HUDEP-2 (cell line): Measurements from ENCODE around the gene SORD.
A peak's percentile ranks its signal among the peaks of the same experiment; 100 is the strongest.
"Not testable (repeated sequence)": the region's sequence is repeated elsewhere in the genome, so short reads cannot be mapped to it uniquely, and the experiment has no call there.

Experiments used
- DNase-seq, 76 experiments: peaks; one replicate each; lab custom pipeline; 2025; ENCODE audit not compliant: unreplicated experiment in 76 of 76; lab: John Stamatoyannopoulos, UW

SORD gene

DNA sequence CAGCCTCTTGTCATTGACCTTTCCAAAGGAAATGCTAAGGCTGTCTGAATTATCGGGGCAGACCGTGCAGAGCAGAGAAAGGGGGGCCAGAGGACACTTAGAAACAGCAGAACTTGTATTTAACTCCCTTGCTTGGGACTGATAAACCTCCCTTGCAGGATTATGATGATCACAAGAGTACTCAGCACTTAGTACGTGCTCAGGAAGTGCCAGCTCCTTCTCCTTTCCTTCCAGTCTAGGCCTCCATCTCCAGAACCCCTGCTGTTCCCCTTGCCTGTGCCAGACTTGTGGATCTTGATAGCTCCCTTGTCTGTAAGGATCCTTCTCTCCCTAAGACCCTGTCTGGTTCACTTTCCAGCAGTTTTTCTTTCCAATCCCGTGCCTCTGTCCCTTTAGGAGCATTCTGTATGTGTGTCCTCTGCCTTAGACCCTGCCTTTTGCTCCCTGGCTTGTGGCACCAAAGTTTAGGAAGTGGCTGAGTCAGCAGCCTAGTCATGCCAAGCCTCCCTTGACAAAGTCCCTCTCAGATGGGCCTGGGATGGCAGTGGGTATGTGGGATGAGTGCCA lies 747 bp downstream of the SORD start:
- DNase-seq, result no peak

DNA sequence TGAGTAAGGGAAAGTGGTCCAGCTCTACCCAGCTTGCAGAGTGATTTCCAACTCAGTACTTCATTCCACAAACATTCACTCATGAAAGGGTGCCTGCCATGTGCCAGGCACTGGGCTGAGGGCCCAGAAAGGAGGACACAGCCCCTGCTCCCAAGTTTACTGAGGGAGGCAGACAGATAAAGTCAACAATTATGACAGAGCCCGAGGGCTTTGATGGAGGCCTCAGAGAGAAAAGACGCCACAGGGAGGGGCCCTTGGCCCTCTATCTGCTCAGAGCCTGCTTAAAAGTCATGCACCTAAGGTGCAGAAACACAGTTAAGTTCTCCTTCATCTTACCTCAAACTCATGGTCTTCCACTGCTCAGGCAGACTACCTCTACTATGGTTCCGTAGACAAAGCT lies 1.7 kb downstream of the SORD start:
- peak in 3 of 76 experiments; percentile 12 to 16 (median 14) for DNase-seq

DNA sequence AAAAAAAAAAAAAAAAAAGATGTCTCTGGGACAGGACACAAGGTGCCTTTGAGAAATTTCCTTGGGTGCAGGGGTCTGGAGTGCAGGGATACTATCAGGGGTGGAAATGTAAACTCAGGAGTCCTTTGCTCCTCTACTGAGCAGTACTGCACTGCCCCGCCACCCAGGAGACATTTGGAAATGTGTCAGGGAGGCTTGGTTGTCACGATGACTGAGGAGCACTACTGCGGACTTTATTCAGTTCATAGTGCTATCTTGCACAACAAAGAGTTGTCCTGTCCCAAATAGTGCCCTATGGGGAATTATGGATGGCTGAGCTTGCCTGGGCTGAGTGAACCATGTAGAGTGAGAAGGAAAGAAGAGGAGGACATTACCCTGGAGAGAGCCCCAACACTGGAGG lies 2.6 kb downstream of the SORD start:
- DNase-seq, result not testable (repeated sequence)

- DNase-seq, result no peak
These were observed 3.7 kb downstream of the SORD start for GRCh38 chr15:45026651-45027190.

DNA sequence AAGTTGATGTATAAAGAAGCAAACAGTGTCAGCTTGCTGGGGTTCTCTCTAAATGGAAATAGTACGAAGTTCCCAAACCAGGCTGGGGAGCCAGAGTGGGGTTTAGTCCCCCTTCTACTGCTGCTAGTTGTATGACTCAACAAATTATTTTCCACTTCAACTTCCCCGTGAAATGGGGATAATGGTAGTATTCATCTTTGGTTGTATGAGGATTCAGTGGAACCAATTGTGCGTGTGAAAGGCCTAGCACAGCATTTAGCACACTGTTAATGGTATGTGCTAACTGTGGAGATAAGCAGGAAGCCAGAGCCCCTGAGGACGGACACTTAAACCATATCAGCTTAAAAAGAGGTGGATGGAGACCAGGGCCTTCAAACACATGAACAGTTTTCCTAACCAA lies 4.2 kb downstream of the SORD start:
- DNase-seq, result peak in 3 of 76 experiments; percentile 12 to 40 (median 18)

DNA sequence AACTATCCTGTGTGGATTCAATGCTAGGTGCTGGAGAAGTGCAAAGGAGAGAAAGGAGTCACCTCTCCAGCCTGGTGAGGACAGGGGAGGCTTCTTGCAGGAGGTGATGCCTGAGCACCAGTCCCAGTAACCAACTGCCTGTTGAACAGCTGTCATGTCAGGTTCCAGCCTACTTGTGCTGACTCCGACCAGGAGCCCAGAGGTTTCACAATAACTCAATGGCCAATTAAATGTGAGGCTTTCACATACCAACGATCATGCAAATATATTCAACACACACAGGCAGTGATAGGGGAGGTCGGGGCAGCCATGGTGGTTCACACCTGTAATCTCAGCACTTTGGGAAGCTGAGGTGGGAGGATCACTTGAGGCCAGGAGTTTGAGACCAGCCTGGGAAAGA lies 7.7 kb downstream of the SORD start:
- DNase-seq, result peak in 1 of 76 experiments; percentile 8

GRCh38 chr15:45031522-45032028 lies 8.6 kb downstream of the SORD start:
- not testable (repeated sequence) for DNase-seq

DNA sequence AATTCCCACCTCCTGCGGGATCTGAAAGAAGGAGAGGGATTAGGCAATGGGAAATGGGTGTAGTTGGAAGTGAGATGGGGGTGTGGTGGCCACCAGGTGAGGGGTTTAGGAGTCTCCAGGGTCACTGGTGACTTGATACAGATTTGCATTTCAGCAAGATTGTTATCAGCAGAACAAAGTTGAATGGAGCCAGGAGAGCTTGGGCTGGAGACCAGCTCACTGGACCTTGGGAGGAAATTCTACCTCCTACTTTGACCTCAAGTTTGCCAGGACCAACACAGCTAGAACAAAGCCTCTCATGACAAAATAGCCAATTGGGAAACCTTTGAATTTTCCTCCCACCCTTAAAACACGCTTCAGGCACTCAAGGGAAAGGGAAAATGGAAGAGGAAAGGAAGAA lies 9.5 kb downstream of the SORD start:
- not testable (repeated sequence) for DNase-seq

GRCh38 chr15:45034087-45034486 lies 11.1 kb downstream of the SORD start:
- not testable (repeated sequence) for DNase-seq

DNA sequence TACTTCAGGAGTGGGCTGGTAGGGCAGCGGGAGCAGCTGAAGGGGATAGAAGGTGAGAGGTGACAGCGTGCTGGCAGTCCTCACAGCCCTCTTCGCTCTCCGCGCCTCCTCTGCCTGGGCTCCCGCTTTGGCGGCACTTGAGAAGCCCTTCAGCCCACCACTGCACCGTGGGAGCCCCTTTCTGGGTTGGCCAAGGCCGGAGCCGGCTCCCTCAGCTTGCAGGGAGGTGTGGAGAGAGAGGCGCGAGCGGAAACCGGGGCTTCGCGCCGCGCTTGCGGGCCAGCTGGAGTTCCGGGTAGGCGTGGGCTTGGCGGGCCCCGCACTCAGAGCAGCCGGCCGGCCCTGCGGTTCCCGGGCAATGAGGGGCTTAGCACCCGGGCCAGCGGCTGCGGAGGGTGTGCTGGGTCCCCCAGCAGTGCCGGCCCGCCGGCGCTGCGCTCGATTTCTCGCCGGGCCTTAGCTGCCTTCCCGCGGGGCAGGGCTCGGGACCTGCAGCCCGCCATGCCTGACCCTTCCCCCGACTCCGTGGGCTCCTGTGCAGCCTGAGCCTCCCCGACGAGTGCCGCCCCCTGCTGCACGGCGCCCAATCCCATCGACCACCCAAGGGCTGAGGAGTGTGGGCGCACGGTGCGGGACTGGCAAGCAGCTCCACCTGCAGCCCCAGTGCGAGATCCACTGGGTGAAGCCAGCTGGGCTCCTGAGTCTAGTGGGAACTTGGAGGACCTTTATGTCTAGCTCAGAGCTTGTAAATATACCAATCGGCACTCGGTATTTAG lies 11.8 kb downstream of the SORD start:
- DNase-seq, result not testable (repeated sequence)

DNA sequence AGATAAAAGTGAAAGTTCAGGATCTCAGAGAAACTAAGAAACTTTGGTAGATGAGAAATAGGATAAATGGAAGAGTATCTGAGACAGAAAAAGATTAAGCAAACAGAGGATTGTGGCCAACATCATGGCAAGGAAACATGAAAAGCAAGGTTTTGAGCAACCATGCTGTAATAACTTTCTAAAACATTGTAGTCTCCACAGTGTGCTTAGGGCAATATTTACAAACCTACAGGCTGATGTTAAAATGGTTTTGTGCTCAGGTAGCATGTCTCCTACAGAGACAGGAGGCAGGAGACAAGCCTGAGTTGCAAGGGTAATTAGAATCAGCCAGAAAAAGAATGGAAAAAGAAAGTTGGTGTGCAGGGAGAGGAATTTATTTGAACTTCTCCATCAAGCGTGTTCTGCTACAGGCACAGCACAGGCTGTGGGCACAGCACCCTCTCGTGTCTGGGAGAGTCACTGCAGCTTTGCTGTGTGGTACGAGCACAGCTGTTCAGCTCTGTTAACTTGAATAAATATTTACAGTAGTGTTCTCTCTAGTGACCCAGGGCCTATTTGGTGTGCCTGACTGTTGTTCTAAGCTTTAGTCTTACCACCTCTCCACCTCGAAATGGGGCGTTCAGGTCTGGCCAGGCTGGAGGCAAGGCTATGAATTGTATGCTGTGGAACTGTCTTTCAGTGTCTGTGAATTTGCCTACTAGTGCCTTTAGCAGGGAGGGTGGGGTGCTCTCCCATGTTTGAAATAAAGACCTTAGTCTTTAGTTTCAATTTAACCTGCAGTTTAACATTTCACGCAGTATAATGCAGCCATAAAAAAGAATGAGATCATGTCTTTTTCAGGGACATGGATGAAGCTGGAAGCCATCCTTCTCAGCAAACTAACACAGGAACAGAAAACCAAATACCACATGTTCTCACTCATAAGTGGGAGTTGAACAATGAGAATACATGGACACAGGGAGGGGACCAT lies 14.1 kb downstream of the SORD start:
- peak in 59 of 76 experiments; percentile 5 to 76 (median 48) for DNase-seq

DNA sequence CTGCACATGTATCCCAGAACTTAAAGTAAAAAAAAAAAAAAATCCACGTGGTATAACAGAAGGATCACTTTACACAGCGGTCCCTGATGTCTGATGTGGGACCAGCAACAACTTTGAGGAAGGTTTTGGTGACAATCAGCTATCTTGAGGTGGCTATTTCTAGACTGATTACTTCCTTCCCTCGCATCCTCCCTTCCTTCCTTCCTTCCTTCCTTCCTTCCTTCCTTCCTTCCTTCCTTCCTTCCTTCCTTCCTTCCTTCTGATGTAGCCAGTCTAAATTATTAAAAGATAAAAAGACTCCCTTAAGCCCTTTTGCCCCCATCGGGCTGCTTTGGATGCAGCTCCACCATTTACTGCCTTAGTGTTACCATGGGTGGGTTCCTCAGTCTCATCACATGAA lies 14.9 kb downstream of the SORD start:
- DNase-seq, result no peak

DNA sequence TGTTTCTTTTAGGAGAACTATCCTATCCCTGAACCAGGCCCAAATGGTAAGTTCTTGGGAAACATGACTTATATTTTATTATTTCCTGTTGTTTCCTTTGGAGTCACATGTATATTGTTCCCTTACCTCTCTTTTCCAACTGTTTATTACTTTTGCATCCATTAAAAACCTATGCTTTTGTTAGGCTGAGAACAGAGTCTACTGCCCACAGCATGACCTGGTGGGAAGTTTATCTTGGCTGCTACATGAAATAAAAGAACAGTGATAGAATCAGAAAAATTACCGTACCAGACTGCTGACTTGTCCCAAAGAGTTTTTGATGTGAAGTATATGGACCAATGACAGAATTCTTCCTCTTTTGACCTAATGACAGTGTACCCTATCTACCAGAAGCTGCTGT lies 17.4 kb downstream of the SORD start:
- not testable (repeated sequence) for DNase-seq

DNA sequence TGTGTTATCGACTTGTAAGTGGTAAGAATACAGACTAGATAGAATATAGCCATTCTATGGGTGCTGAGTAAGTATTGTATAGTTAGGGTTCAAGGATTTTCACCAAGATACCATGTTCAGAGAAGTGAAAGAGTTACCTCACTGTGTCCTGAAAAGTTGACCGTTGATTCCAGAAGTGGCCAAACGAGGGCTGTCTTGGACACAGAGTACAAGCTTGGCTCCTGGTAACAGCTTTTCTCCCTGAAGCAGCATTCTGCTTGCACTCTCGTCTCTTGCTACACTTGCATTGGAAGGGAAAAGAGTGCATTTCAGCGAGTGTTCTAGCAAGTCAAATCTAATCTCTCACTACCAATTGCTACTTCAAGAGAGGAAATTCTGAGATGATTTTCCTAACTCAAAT lies 18.5 kb downstream of the SORD start:
- DNase-seq, result not testable (repeated sequence)

GRCh38 chr15:45042859-45043258 lies 19.9 kb downstream of the SORD start:
- not testable (repeated sequence) for DNase-seq

DNA sequence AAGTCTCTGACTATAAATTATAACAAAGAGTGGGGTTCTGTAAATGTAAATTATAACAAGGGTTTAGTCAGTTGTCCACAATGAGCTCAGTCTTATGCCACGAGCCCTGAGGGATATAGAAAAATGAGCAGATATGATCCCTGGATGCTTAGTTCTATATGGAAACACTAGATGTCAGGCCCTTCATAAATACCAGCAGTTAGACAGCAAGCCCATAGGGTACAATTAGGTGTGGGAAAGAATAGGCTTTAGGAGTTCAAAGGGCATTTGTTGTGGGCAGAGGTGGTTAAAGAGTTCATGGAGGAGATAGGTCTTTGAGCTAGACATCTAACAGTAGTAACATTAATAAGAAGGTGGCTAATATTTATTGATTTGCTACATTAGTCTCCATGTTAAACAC lies 21.3 kb downstream of the SORD start:
- DNase-seq, result not testable (repeated sequence)

DNA sequence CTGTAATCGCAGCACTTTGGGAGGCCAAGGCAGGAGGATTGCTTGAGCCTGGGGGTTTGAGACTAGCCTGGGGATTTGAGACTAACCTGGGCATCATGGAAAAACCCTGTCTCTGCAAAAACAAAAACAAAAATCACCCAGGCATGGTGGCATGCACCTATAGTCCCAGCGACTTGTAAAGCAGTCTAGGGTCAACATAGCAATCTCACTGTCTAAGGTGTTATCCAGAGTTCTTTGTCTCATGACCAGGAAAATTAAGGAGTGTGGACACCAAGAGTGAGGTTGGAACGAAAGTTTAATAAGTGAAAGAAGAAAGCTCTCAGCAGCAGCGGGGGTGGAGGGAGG lies 25.4 kb downstream of the SORD start:
- not testable (repeated sequence) for DNase-seq

DNA sequence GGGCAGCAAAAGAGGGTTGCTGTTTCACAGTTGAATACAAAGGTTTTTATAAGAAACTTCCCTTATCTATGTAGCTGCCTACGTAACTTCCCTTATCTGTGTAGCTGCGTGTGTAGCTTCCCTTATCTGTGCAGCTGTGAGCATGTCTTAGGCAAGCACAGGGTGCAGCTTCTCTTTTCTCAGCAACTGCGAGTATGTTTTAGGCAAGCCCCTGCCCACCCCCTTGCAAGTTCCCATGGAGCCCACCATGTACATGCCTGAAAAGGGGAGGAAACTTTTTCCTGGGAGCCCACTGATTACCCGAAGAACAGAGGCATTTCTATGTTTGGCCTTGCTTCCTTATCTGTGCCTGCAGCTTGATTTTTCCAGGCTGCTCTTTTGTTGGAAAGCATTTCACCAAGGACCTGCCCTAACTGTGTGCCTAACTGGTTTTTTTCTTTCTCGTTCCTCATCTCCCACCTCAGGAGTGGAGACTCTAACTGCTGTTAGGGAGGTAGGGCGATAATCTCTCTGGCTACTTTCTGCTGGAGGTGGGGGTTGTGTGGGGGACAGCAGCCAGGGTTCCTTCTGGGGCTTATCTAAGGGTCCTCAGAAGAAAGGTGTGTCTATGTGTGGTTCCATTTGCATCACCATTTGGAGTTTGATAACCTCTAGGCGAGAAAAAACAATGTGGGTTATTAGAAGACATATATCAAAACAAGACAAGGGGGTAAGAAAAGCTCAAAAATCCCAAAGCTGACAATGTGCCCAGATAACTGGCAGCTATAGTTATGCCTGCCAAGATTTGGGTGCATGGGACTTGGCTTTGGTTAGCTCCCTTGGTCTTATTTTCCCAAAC lies 26.0 kb downstream of the SORD start:
- DNase-seq, result peak; percentile 14 to 94 (median 76)

DNA sequence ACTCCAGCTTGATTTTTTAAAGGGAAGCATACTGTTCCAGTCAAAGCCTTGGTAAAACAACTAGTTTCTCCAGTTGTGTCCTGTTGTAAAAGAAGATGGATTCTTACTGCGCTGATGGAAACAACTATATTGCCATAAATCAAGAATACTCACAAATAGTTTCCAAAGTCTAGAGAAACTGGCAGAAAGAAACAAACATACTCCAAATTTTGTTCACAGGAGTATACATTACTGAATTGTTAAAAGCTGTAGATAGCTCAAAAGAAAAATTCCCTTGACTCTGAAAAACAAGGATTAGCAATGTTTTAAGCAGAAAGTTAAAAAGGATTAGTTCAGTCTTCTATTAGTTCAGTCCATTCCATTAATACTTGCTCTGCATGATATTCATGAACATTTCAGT lies 27.6 kb downstream of the SORD start:
- no peak for DNase-seq

DNA sequence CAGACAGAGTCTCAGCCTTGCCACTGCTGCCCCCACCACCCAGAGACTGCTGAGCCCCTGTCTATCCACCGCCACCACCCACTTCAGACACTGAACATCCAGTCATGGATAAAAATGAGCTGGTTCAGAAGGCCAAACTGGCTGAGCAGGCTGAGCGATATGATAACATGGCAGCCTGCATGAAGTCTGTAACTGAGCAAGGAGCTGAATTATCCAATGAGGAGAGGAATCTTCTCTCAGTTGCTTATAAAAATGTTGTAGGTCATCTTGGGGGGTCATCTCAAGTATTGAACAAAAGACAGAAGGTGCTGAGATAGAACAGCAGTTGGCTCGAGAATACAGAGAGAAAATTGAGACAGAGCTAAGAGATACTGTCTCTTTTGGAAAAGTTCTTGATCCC lies 29.7 kb downstream of the SORD start:
- not testable (repeated sequence) for DNase-seq
